Activated CD4-positive, alpha-beta T cell treated with anti-CD3 and anti-CD28 coated beads for 1 hour (primary cell): ENCODE measurements around the gene MRPL50.

ENCODE experiments used
- DNase-seq: peaks from one replicate; pipeline ENCODE4 v3.0.0-alpha.2; 2020

MRPL50 gene

DNA sequence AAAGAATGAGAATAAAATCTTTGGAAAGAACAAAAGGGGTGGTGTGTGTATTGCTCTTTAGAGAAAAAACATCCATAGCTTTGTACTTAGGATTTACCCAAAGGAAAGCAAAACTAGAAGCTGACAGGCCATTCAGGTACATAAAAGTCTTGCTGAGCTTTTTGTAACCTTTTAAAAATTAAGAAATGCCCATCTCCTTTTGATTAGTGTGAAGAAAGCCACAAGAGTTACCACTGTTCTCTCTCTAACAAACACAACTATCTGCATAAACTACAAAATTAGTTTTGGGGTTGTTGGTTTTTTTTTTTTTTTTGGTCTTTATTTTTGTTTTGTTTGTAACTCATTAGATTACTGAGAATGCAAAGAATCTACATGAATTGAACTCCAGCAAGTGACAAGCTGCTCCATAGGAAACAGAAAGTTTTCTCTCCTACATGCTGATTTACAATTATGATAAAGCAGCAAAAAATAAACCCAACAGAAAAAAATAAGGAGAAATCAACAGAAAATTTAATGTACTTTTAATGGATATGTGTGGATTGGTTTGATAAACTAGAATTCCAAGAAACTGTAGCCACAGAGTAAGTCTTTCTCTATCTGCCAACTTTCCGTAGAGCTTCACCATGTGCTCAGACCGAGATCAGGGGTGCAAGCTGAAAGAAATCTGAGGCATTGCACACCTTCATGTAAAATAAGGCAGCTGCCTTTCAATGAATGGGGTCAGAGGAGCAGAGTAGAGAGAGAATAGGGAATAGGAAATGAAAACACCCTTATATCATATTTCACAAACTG is 25.9 kb downstream of the MRPL50 start:
- no peak for DNase-seq

GRCh38 chr9:101371813-101372212 is 26.6 kb downstream of the MRPL50 start:
- DNase-seq: no peak

DNA sequence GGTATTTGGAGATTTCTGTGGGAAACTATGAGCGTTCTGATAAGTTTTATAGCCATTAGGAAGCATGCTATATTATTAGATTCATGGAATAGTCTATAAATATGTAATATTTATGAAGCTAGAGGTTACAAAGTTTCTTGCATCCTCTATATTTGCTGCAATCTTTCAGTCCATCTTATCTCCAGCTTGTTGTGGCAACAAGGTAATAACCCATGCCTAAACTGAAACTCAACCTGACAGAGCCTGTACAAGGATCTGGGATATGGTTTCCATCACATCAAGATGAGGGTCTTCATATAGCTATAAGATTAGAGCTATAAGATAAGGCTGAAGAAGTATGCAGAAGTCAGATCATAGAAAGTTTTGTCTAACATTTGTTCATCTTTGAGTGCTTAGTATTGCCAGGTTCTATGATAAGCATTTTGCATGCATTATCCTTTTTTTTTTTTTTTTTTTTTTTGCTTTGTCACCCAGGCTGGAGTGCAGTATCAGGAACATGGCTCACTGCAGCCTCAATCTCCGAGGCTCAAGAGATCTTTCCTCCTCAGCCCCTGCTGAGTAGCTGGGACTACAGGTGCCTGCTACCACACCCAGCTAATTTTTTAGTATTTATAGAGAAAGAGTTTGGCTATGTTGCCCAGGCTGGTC is 28.4 kb downstream of the MRPL50 start:
- DNase-seq: no peak

- DNase-seq: no peak
Measured at GRCh38 chr9:101369286-101369685, 29.1 kb downstream of the MRPL50 start.

DNA sequence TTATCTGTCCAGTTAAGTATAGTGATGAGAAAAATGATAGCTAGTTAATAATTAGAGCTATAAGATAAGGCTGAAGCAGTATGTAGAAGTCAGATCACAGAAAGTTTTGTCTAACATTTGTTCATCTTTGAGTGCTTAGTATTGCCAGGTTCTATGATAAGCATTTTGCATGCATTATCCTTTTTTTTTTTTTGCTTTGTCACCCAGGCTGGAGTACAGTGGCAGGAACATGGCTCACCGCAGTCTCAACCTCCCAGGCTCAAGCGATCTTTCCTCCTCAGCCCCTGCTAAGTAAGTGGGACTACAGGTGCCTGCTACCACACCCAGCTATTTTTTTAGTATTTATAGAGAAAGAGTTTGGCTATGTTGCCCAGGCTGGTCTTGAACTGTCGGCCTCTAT is 31.1 kb downstream of the MRPL50 start:
- no peak for DNase-seq

DNA sequence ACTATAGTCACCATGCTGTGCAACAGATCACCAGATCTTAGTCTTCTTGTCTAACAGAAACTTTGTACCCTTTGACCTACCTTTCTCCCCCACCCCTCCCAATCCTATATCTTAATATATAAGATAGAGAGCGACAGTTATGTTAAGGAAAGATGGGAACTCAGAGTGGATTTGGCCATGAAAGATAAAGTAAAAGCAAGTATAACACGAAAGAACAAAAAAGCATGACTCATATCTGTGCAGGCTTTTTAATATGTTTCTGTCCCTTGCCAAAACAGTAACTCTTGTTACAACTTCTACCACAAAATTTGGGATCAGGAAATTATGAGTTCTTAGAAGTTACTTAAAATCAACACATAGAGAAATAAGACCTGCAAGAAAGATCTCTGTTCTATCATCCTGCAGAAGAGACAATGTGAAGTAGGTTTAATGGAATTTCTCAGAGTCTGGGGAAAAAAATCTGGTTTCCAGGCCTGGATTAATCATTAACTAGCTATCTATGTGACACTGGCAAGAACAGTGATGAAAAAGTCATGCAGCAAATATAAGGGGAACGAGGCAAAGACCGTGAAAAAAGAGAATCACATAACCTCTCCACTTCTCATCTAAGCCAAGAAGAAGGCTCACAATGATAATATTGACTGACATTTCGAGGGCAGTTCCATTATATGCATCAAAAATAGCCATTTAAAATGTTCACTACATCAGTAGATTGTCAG is 32.2 kb downstream of the MRPL50 start:
- no peak for DNase-seq

- no peak for DNase-seq
Measured at GRCh38 chr9:101365181-101365580, 33.2 kb downstream of the MRPL50 start.

DNA sequence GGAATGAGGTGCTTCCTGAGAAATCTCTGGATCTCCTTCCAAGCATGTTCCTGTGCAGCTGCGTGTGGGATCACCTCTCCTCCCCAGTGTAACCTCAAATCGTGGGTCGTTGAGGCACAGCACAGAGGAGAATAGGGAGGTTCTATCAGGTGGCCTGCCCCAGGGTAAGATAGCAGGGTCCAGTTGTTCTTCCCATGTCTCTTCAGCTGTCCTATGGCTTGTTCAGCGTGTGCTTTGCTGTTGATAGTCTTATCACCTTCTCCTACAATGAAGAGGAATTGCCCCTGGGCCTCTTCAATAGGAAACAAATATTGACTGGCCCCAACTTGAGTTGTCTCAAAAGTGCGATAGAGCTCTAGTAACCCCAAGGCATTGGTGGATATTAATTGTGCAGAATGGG is 36.0 kb downstream of the MRPL50 start:
- no peak for DNase-seq

GRCh38 chr9:101360647-101361046 is 37.8 kb downstream of the MRPL50 start:
- DNase-seq: no peak

DNA sequence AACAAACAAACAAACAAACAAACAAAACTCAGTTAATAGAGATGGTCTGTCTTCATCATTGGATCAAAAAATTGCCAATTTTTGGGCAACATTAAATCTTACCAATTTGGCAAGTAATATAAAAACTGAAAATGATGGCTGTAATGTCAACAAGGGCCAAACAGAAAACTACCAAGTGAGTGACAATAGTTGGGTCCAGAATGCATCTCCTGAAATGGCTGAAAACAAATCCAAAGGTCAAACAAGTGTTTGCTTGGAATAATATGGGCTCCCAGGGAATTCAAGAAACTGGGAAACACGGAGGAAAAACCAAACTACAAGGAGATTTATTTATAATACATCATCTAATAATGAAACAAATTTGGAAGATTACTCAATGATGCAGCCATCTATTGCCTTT is 38.7 kb downstream of the MRPL50 start:
- no peak for DNase-seq

- no peak for DNase-seq
Measured at GRCh38 chr9:101356619-101357018, 41.8 kb downstream of the MRPL50 start.

GRCh38 chr9:101354765-101355708 is 43.4 kb downstream of the MRPL50 start:
- DNase-seq: no peak

DNA sequence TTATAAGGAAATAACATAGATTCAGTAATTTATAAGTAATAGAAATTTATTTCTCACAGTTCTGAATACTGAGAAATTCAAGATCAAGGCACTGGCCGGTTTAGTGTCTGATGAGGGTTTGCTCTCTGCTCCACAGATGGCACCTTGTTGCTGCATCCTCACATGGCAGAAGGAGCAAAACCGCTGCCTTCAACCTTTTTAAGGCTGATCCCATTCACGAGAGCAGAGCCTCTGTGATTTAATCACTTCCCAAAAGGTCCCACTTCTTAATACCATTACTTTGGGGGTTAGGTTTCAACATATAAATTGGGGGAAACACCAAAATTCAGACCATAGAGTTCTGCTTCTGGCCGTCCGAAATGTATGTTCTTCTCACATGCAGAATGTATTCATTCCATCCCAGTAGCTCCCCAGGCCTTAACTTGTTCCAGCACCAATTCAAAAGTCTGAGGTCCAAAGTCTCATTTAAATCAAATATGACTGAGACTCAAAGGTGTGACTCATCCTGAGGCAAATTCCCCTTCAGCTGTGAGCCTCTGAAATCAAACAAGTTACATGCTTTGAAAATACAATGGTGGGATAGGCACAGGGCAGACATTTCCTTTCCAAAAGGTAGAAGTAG is 44.2 kb downstream of the MRPL50 start:
- no peak for DNase-seq

- DNase-seq: no peak
Measured at GRCh38 chr9:101353683-101354082, 44.7 kb downstream of the MRPL50 start.

DNA sequence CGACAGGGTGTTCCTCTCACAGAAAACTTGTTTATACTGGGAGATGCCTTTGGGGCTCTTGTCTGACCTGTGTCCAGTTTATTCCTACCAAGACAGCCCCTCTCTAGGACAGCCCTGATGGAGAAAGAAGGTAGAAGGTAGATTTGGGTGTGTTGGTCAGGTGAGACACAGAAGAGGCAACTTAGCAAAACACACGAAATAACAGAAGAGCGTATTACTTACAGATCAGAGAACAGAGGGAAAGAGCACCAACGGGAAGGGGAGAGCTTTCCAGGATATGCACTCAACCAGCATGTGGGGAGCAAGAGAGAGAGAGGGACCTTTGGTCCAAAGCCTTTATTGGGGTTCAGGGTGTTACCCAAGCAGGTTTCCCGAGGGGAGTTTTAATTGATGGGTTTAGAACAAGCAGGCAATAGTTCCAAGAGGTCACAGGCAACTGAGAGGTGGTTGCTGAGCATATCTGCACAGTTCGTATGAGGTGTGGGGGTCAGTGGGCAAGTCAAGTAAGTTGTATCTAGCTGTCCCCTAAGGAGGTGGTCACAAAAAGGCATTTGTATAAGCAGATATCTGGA is 45.4 kb downstream of the MRPL50 start:
- no peak for DNase-seq

GRCh38 chr9:101350285-101350684 is 48.1 kb downstream of the MRPL50 start:
- DNase-seq: no peak

DNA sequence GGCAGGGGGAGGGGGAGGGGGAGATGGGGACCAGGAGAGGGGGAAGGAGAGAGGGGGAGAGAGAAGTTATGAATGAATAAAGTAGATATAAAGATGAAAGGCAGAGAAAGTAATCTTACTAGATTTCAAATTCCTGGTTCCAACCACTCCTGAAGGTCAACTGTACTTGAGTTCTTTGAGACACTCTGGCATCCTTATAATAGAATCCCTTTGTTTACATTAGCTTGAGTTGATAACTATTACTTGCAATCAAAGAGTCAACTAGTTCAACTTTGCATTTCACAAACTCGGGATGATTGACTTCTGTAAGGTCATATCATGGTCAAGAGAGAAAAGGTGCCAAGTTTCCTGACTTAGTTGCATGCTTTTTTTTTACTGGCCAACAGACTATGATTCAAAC is 55.8 kb downstream of the MRPL50 start:
- no peak for DNase-seq

DNA sequence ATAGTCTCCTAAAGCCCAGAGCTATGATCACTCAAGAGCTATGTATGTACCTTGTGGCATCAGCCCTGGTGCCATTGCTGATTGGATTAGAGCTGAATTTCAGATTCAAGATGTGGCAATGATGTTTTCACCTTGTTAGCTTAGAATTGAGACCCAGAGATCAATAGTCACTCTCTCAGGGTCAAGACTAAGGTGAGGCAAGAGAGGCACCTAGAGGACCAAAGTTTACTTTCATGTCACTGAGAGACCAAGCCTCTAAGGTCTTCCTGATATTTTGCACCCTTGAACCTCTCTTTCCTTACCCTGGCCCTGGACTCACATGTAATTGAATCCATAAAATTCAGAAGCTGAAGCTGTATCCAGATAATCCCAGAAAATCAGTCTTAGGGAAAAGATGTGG is 56.5 kb downstream of the MRPL50 start:
- no peak for DNase-seq
